Fibroblast of lung (primary cell): ENCODE data around the gene GTF2A1. TPM values are rescaled to one million over a fixed set of nuclear protein-coding genes. Genes with fewer than 3 reads are reported as not detected.
A peak's percentile ranks its signal among the peaks of the same experiment; 100 is the strongest.

Source experiments
- DNase-seq, 2 donors: peaks; one replicate each; pipeline versions ENCODE4 v3.0.0 to v3.0.0-alpha.2; 2010; ENCODE audit warnings: low read depth in 2 of 2
- H2AFZ ChIP-seq: 2 replicates; pipeline ENCODE4 v1.5.1; 2012; ENCODE audit warnings: low read length, control low read depth, inconsistent platforms
- H3K27ac ChIP-seq: 2 replicates; pipeline ENCODE4 v1.5.1; 2011; ENCODE audit warnings: low read length, control low read depth; ENCODE audit not compliant: insufficient read depth
- H3K27me3 ChIP-seq: 2 replicates; pipeline ENCODE4 v1.5.1; 2011; ENCODE audit warnings: mild to moderate bottlenecking, low read length; ENCODE audit not compliant: control insufficient read depth, insufficient read depth
- H3K36me3 ChIP-seq: 2 replicates; pipeline ENCODE4 v1.5.1; 2011; ENCODE audit warnings: low read length; ENCODE audit not compliant: control insufficient read depth, insufficient read depth
- H3K4me1 ChIP-seq: 2 replicates; pipeline ENCODE4 v1.5.1; 2011; ENCODE audit warnings: low read length; ENCODE audit not compliant: control insufficient read depth, insufficient read depth; ENCODE audit errors: extremely low read depth
- H3K4me2 ChIP-seq: 2 replicates; pipeline ENCODE4 v1.5.1; 2011; ENCODE audit warnings: low read length, control low read depth; ENCODE audit not compliant: insufficient read depth; ENCODE audit errors: extremely low read depth
- H3K4me3 ChIP-seq, 4 experiments: fragments of 200-600 bp in 1 of 4; sonication (generic) in 1 of 4; replicated peaks in 1 of 4; 2 replicates each; pipeline ENCODE4 v1.5.1; 2011 to 2016; ENCODE audit warnings: low read length in 4 of 4, low read depth in 3 of 4, mild to moderate bottlenecking in 3 of 4, control low read depth in 2 of 4, inconsistent platforms in 1 of 4, mixed read lengths in 1 of 4; ENCODE audit not compliant: insufficient read depth in 1 of 4; ENCODE audit errors: control extremely low read depth in 1 of 4
- H3K79me2 ChIP-seq: 2 replicates; pipeline ENCODE4 v1.5.1; 2012; ENCODE audit warnings: mild to moderate bottlenecking, low read length, inconsistent platforms; ENCODE audit not compliant: control insufficient read depth, insufficient read depth
- H3K9ac ChIP-seq: 2 replicates; pipeline ENCODE4 v1.5.1; 2011; ENCODE audit warnings: mild to moderate bottlenecking, low read length, control low read depth; ENCODE audit not compliant: insufficient read depth
- H3K9me3 ChIP-seq: 2 replicates; pipeline ENCODE4 v1.5.1; 2012; ENCODE audit warnings: low read depth, low read length; ENCODE audit not compliant: control insufficient read depth, insufficient read depth
- H4K20me1 ChIP-seq: 2 replicates; pipeline ENCODE4 v1.5.1; 2011; ENCODE audit warnings: low read length; ENCODE audit not compliant: control insufficient read depth, insufficient read depth; ENCODE audit errors: extremely low read depth
- EZH2 ChIP-seq: IDR thresholded peaks from 2 replicates; pipeline ENCODE4 v1.5.1; 2012; ENCODE audit warnings: low read length, control low read depth, mild to moderate bottlenecking; ENCODE audit errors: missing control alignments
- polyA plus RNA-seq, 2 donors: library from polyadenylated mRNA; depleted of rRNA in 1 of 2; stranded (reverse) in 1 of 2; unstranded in 1 of 2; fragments of >200 nt; gene quantifications; 2 replicates each; pipeline ENCODE4 v1.2.1, GENCODE V29; 2011 to 2012; ENCODE audit warnings: missing spikeins in 1 of 2
- total RNA-seq: library from RNA; depleted of rRNA; stranded (reverse); fragments of >200 nt; gene quantifications from 2 replicates; pipeline ENCODE4 v1.2.1, GENCODE V29; 2014
- TF ChIP-seq, protein P1 (sequence below), 2 donors: IDR thresholded peaks in 1 of 2; conservative IDR thresholded peaks in 1 of 2; 1 replicate in 1 of 2; 2 replicates in 1 of 2; pipeline ENCODE4 v1.5.1; 2011 to 2012; ENCODE audit warnings: low read length in 2 of 2, control low read depth in 1 of 2, inconsistent platforms in 1 of 2, low read depth in 1 of 2, mild to moderate bottlenecking in 1 of 2

Gene GTF2A1
- total and polyA plus RNA-seq, 2 donors (not counting 1 experiment from before 2014, with no cell fraction given), result 23.2 to 32.7 TPM

DNA sequence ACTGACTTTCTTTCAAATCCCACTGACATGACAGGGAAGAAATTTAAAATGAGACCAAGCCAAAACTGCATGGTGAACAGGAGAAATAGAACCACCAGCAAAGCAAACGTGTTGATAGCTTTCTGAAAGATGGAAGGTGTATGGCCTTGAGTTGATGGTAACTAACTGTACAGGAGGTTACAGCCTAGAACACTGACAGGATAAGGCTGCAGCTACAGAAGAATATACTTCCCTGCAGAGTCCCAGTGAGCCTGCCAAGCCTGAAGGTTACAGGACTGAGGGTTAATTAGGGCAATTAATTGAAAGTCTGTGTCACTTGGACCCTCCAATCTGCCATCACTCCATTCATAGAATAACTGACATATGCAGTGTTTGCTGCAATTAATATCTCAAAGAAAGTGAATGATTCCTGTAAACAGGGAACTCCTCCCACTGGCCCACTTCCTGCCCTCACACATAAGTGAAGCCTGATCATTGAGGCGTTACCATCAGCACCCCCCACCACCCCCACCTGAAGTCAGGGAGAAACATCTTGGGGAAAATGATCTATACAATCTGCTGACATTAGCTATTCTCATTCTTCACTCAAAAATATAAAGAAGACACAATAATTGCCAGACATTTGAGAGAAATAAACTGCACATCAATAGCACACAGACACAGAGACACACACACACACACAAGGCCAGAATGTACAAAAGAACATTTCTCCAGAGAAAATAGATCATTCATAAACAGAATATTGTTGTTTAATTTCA, 73.4 kb downstream of the GTF2A1 start:
- Histone ChIP-seq H2AFZ (no peak overlapping the region), H4K20me1 (no peaks in the 10 kb centered on the region), H3K4me3 (no peak overlapping the region), H3K36me3 (no peaks in the 10 kb centered on the region), H3K4me1 (no peaks in the 10 kb centered on the region), H3K27ac (no peak overlapping the region), H3K79me2 (no peaks in the 10 kb centered on the region), H3K9ac (no peak overlapping the region), H3K27me3 (no peaks in the 10 kb centered on the region), H3K4me2 (no peak overlapping the region), H3K9me3 (no peaks in the 10 kb centered on the region)
- DNase-seq, result no peak
- TF ChIP-seq EZH2, result no peak
- TF ChIP-seq, protein P1, sequence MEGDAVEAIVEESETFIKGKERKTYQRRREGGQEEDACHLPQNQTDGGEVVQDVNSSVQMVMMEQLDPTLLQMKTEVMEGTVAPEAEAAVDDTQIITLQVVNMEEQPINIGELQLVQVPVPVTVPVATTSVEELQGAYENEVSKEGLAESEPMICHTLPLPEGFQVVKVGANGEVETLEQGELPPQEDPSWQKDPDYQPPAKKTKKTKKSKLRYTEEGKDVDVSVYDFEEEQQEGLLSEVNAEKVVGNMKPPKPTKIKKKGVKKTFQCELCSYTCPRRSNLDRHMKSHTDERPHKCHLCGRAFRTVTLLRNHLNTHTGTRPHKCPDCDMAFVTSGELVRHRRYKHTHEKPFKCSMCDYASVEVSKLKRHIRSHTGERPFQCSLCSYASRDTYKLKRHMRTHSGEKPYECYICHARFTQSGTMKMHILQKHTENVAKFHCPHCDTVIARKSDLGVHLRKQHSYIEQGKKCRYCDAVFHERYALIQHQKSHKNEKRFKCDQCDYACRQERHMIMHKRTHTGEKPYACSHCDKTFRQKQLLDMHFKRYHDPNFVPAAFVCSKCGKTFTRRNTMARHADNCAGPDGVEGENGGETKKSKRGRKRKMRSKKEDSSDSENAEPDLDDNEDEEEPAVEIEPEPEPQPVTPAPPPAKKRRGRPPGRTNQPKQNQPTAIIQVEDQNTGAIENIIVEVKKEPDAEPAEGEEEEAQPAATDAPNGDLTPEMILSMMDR (conservative IDR thresholded peaks at IDR 0.05 in 1 of 2, IDR thresholded peaks at IDR 0.05 in 1 of 2; ENCODE audit: low read depth in 1 of 2, low read length in 2 of 2), result no peak

DNA sequence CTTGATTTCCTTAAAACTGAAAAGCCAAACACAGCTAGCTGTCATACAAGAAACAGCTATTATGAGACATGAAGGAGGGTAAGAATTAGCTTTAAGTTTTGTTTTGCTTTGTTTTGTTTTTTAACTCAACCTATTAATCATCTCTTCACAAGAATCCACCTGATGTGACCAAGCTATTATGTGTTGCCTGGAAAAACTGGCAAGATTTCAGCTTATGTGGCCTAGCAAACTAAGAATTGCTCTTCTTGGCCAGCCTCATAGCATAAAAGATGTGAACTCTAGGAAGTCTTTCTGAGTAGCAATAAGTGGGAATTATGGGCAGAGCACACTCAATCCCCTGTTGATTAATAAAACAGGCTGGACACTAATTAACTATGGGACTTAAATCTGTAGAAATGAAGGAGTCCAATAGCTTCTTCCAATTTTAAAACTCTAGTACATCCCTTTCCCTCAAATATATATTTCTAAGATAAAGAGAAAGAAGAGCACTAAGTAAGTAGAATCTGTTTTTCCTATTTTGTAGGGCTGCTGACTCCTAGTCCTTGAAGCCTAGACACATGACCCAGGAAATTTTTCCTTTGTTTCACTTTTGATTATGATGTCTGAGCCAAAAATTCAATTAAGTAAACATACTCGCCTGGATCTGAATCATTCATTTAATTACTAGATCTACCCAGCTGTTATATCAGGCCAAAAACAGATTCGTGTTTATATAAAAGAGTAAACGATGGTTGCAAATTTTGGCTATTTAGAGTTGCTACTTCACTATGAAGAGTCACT, 75.7 kb downstream of the GTF2A1 start:
- Histone ChIP-seq H3K36me3 (no peaks in the 10 kb centered on the region), H3K4me3 (peak overlapping the region in 2 of 4 experiments; percentile 18 to 32), H3K4me1 (no peaks in the 10 kb centered on the region), H3K27ac (no peak overlapping the region), H3K9me3 (no peaks in the 10 kb centered on the region), H3K27me3 (no peaks in the 10 kb centered on the region), H3K9ac (no peak overlapping the region), H3K4me2 (peak overlapping the region; percentile 38), H4K20me1 (no peaks in the 10 kb centered on the region), H3K79me2 (no peaks in the 10 kb centered on the region), H2AFZ (no peak overlapping the region)
- no peak for TF ChIP-seq EZH2
- TF ChIP-seq, protein P1 (conservative IDR thresholded peaks at IDR 0.05 in 1 of 2, IDR thresholded peaks at IDR 0.05 in 1 of 2; ENCODE audit: low read depth in 1 of 2, low read length in 2 of 2), result no peak
- peak; percentile 15 to 32 for DNase-seq

DNA sequence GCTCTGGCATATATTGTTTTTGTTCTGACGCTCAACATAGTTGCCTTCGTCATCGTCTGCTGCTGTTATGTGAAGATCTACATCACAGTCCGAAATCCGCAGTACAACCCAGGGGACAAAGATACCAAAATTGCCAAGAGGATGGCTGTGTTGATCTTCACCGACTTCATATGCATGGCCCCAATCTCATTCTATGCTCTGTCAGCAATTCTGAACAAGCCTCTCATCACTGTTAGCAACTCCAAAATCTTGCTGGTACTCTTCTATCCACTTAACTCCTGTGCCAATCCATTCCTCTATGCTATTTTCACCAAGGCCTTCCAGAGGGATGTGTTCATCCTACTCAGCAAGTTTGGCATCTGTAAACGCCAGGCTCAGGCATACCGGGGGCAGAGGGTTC, 77.0 kb downstream of the GTF2A1 start:
- H3K4me2 ChIP-seq, result no peak overlapping the region
- no peaks in the 10 kb centered on the region for H3K9me3 ChIP-seq
- no peaks in the 10 kb centered on the region for H4K20me1 ChIP-seq
- H3K27me3 ChIP-seq, result no peaks in the 10 kb centered on the region
- no peak overlapping the region for H3K9ac ChIP-seq
- no peak overlapping the region for H3K27ac ChIP-seq
- H3K4me3 ChIP-seq, result no peak overlapping the region
- H3K79me2 ChIP-seq, result no peaks in the 10 kb centered on the region
- TF ChIP-seq, protein P1 (conservative IDR thresholded peaks at IDR 0.05 in 1 of 2, IDR thresholded peaks at IDR 0.05 in 1 of 2; ENCODE audit: low read depth in 1 of 2, low read length in 2 of 2), result no peak
- no peak for TF ChIP-seq EZH2
- H3K4me1 ChIP-seq, result no peaks in the 10 kb centered on the region
- H2AFZ ChIP-seq, result no peak overlapping the region
- H3K36me3 ChIP-seq, result no peaks in the 10 kb centered on the region
- DNase-seq, result no peak
